SJSA1 (cell line): ENCODE results near the gene MAPK8IP1. TPM values are rescaled to one million over a fixed set of nuclear protein-coding genes. Genes with fewer than 3 reads are reported as not detected.
"Not testable (repeated sequence)": the region's sequence is repeated elsewhere in the genome, so short reads cannot be mapped to it uniquely, and the experiment has no call there.

ENCODE experiments used
- DNase-seq, 2 experiments: peaks; one replicate each; pipeline ENCODE4 v3.0.0-alpha.2; 2015 to 2020; ENCODE audit warnings: low spot score in 2 of 2, low read depth in 1 of 2
- H3K27ac ChIP-seq: fragments of 250-450 bp; sonication (Bioruptor Pico); 2 replicates; pipeline ENCODE4 v1.5.1; 2020; ENCODE audit warnings: mild to moderate bottlenecking, moderate library complexity
- H3K27me3 ChIP-seq: fragments of 250-450 bp; sonication (Bioruptor Pico); replicated peaks from 2 replicates; pipeline ENCODE4 v1.5.1; 2020; ENCODE audit warnings: mild to moderate bottlenecking, moderate library complexity
- H3K36me3 ChIP-seq: fragments of 250-450 bp; sonication (Bioruptor Pico); 2 replicates; pipeline ENCODE4 v1.5.1; 2020; ENCODE audit warnings: mild to moderate bottlenecking
- H3K4me1 ChIP-seq: fragments of 250-450 bp; sonication (Bioruptor Pico); replicated peaks from 2 replicates; pipeline ENCODE4 v1.6.1; 2021; ENCODE audit warnings: mild to moderate bottlenecking
- H3K4me3 ChIP-seq: fragments of 250-450 bp; sonication (Bioruptor Pico); 2 replicates; pipeline ENCODE4 v1.5.1; 2020; ENCODE audit warnings: mild to moderate bottlenecking
- H3K9me3 ChIP-seq: fragments of 250-450 bp; sonication (Bioruptor Pico); replicated peaks from 2 replicates; pipeline ENCODE4 v1.5.1; 2020; ENCODE audit warnings: mild to moderate bottlenecking
- total RNA-seq: library from RNA; depleted of rRNA; stranded (reverse); fragments of >200 nt; shearing (Covaris generic); gene quantifications from 2 replicates; pipeline ENCODE4 v1.2.3, GENCODE V29; 2014

Gene MAPK8IP1
- total RNA-seq, 1 experiment from 2014 or later: 4.3 TPM

DNA sequence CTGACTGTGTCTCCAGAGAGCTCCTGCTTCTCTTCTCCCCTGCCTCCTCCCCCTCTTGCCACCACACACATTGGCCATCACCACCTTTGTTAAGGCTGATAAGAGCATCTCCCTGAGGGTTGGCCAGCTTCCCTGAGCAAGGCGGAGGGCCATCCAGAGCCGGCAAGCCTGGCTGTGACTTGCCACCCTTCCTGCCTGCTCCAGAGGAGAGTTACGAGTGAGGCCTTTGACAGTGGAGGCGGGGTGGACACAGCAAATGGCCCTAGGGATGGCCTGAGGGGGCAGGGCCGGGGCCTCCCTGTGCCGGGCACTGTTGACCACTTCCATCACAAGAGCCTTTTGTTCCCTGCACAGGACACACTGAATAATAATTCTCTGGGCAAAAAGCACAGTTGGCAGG is 16.2 kb downstream of the MAPK8IP1 start:
- DNase-seq: no peak
- Histone ChIP-seq H3K36me3 (no peaks in the 10 kb centered on the region), H3K9me3 (no peaks in the 10 kb centered on the region; the same call in 1 of the 2 replicates), H3K4me3 (no peak overlapping the region), H3K4me1 (peaks cover 18% of the 10 kb centered on the region), H3K27me3 (peaks cover 46% of the 10 kb centered on the region), H3K27ac (no peak overlapping the region)

DNA sequence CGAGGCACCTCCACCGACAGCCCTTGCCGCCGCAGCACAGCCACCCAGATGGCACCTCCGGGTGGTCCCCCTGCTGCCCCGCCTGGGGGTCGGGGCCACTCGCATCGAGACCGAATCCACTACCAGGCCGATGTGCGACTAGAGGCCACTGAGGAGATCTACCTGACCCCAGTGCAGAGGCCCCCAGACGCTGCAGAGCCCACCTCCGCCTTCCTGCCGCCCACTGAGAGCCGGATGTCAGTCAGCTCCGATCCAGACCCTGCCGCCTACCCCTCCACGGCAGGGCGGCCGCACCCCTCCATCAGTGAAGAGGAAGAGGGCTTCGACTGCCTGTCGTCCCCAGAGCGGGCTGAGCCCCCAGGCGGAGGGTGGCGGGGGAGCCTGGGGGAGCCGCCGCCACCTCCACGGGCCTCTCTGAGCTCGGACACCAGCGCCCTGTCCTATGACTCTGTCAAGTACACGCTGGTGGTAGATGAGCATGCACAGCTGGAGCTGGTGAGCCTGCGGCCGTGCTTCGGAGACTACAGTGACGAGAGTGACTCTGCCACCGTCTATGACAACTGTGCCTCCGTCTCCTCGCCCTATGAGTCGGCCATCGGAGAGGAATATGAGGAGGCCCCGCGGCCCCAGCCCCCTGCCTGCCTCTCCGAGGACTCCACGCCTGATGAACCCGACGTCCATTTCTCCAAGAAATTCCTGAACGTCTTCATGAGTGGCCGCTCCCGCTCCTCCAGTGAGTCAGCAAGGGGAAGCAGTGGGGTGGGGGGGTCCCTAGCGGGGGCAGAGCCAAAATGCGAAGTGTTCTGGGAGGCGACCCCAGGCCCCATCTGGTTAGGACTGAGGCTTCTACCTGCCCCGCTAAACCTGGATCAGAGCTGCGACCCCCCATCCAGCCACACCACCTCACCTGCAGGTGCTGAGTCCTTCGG is 17.3 kb downstream of the MAPK8IP1 start:
- no peak for DNase-seq
- Histone ChIP-seq H3K4me1 (peaks cover 18% of the 10 kb centered on the region), H3K27ac (no peak overlapping the region), H3K9me3 (no peaks in the 10 kb centered on the region; the same call in 1 of the 2 replicates), H3K4me3 (no peak overlapping the region), H3K27me3 (peaks cover 36% of the 10 kb centered on the region), H3K36me3 (no peaks in the 10 kb centered on the region)

DNA sequence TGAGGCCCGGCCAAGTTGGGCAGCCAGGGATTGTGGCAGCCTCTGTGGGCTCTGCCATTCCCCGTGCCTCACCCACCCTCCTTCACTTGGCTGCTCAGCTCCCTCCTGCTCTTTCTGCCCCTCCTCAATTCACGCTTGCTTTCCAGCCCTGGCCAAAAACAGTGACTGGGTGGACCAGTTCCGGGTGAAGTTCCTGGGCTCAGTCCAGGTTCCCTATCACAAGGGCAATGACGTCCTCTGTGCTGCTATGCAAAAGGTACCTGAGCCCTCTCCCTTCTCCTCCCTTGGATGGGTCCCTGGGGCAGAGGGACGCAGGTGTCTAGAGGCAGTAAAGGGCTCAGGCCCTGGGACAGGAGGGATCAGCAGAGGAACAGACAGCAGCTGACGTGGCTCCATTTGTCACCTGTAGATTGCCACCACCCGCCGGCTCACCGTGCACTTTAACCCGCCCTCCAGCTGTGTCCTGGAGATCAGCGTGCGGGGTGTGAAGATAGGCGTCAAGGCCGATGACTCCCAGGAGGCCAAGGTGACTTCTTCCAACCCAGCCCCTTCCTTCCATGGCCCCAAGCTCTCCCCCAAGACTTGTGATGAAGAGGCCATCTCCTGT is 19.0 kb downstream of the MAPK8IP1 start:
- no peak for DNase-seq
- H3K36me3 ChIP-seq: peaks cover 5% of the 10 kb centered on the region
- H3K27me3 ChIP-seq: peaks cover 20% of the 10 kb centered on the region
- H3K27ac ChIP-seq: no peak overlapping the region
- no peak overlapping the region for H3K4me3 ChIP-seq
- H3K9me3 ChIP-seq: no peaks in the 10 kb centered on the region; the same call in 1 of the 2 replicates
- H3K4me1 ChIP-seq: peaks cover 15% of the 10 kb centered on the region

DNA sequence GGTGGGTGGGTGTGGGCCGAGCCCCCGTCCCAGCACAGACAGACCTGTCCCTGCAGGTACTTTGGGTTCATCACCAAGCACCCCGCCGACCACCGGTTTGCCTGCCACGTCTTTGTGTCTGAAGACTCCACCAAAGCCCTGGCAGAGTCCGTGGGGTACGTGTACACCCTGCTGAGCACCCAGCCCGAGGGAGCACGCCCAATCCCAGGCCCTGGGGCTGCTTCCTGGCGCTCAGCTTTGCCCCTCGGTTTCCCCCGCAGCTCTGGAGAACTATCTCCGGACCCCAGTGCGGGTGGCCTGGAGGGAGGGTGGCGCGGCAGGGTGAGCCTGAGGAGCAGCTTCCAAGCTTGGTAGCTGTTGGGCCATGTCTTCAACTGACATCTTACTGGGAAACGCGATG is 19.6 kb downstream of the MAPK8IP1 start:
- peaks cover 8% of the 10 kb centered on the region for H3K4me1 ChIP-seq
- H3K27me3 ChIP-seq: peaks cover 15% of the 10 kb centered on the region
- H3K4me3 ChIP-seq: no peak overlapping the region
- no peaks in the 10 kb centered on the region; the same call in 1 of the 2 replicates for H3K9me3 ChIP-seq
- DNase-seq: no peak
- H3K27ac ChIP-seq: no peak overlapping the region
- peaks cover 12% of the 10 kb centered on the region for H3K36me3 ChIP-seq

DNA sequence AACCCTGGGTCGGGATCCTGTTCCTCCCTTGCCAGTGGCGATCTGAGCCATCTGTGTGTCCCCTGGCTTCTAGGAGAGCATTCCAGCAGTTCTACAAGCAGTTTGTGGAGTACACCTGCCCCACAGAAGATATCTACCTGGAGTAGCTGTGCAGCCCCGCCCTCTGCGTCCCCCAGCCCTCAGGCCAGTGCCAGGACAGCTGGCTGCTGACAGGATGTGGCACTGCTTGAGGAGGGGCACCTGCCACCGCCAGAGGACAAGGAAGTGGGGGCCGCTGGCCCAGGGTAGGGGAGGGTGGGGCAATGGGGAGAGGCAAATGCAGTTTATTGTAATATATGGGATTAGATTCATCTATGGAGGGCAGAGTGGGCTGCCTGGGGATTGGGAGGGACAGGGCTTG is 20.1 kb downstream of the MAPK8IP1 start:
- not testable (repeated sequence) for H3K4me3 ChIP-seq, H3K9me3 ChIP-seq, DNase-seq, H3K27ac ChIP-seq, H3K4me1 ChIP-seq
- peaks cover 17% of the 10 kb centered on the region for H3K36me3 ChIP-seq
- H3K27me3 ChIP-seq: peaks cover 10% of the 10 kb centered on the region

DNA sequence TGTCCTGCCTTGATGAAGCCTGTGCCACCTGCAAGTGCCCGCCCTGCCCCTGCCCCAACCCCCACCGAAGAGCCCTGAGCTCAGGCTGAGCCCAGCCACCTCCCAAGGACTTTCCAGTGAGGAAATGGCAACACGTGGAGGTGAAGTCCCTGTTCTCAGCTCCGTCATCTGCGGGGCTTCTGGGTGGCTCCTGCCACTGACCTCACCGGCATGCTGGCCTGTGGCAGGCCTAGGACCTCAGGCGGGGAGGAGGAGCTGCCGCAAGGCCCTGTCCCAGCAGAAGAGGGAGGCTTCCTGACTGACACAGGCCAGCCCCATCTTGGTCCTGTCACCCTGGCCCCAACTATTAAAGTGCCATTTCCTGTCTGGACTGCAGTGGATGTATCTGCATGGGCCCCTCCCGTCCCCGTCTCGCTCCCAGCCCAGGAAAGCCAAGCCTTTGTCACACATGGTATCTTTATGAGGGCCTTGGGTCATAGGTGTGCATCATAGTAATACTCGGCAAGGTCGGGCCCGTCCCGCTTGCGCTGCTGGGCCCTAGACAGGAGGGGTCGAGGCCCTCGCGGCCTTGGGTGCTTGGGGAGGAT is 20.7 kb downstream of the MAPK8IP1 start:
- H3K27me3 ChIP-seq: peaks cover 4% of the 10 kb centered on the region; the same call in 1 of the 2 replicates
- H3K27ac ChIP-seq: no peak overlapping the region
- no peaks in the 10 kb centered on the region for H3K9me3 ChIP-seq
- H3K36me3 ChIP-seq: peaks cover 23% of the 10 kb centered on the region
- H3K4me1 ChIP-seq: no peaks in the 10 kb centered on the region
- no peak for DNase-seq
- no peak overlapping the region for H3K4me3 ChIP-seq

DNA sequence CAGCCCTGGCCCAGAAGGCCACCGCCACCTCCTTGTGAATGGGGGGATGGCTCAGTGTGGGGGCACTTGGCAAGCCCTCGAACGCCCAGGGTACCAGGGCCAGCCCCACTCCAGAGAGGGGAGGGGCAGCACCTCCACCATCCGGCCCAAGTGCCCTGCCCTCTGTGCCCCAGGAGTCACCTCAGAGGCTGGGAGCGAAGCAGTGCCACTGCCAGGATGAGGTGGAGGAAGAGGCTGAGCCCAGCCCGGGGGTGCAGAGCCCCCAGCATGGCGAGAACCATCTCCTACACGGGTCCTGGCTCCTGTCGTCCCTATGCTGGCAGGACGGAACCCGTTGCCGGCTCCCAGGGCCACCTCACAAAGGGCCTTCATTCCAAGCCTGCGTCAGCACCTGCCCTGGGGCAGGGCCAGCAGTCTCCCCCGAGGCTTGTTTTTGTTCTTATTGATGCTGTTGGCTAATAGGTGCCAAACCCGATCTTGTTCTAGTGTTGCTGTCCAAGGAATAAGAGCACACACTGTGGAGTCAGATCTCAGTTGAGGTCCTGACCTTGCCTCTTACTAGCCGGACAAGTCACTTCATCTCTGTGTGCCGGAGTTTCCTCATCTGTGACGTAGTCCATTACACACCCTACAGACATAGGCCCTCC is 21.6 kb downstream of the MAPK8IP1 start, which contains the start of gene FREY1:
TSS of gene FREY1 (minus strand) at position 307 of the 647 bp plus-strand sequence. CDS start at position 281, 26 bp downstream.
- no peaks in the 10 kb centered on the region for H3K27me3 ChIP-seq
- H3K4me1 ChIP-seq: no peaks in the 10 kb centered on the region
- H3K36me3 ChIP-seq: peaks cover 32% of the 10 kb centered on the region
- no peaks in the 10 kb centered on the region for H3K9me3 ChIP-seq
- no peak for DNase-seq
- no peak within 1 kb of the TSS for H3K4me3 ChIP-seq
- no peak within 1 kb of the TSS for H3K27ac ChIP-seq

DNA sequence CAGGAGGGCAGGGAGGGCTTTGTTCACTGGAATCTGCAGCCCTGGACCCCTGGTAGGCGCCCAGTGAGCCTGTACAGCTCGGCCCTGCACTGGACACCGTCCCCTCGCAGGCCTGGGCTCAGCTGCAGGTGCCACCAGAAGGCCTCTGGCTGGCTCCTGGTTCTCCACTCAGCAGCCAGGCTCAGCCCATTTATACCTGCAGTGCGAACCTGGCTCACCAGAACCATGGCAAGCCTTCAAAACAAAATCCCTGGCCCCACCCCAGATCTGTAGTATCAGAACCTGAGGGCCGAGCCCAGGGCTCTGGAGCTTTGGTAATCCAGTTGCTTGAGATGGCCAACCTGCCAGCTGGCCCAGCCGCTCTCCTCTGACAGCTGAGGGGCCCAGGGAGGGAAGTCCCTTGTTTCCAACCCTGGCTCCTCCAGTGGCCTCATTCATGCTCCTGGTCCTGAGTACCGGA is 22.5 kb downstream of the MAPK8IP1 start:
- Histone ChIP-seq H3K27ac (no peak overlapping the region), H3K9me3 (no peaks in the 10 kb centered on the region), H3K36me3 (peaks cover 39% of the 10 kb centered on the region), H3K4me3 (no peak overlapping the region), H3K4me1 (no peaks in the 10 kb centered on the region), H3K27me3 (no peaks in the 10 kb centered on the region)
- no peak for DNase-seq

DNA sequence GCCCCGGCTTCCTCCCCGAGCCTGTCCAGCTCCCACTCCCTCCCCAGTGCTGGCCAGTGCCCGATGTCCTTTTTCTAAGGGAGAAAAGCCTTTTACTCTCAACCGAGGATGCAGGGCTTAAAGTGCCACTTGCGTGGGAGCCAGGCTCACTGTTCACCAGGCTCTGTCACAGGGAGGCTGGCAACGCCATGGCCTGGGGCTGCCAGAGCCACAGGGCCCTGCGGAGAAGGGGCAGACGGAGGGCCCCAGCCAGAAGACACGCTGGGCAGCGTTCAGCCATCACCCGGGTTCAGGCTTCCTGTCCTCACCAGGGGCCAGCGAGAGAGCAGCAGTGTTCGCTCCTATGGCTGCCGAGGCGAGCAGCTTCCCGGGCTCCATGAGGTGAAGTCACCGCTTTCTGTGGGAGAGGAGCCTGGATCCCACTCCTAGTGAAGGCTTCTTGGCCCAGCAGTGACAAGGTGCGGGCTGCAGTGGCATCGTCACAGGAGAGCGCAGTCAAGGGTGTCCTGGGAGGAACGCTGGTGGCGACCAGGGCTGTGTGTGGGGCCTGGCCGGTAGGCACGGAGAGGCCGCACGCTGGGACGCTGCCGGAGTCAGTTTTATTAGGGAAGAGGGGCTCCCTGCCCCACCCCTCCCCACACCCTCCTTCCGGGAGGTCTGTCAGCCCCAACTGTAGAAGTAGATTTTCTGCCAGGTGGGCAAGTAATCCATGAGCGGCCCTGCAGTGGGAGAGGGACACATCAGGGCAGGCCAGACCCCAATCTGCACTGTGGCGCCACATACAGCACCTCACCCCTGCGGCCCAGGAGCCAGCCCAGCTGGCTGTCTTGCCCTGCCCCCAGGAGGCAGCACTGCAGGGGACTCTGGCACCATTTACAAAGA is 24.4 kb downstream of the MAPK8IP1 start:
- H3K27ac ChIP-seq: no peak overlapping the region
- no peak overlapping the region for H3K4me3 ChIP-seq
- H3K4me1 ChIP-seq: no peaks in the 10 kb centered on the region
- H3K27me3 ChIP-seq: no peaks in the 10 kb centered on the region
- no peaks in the 10 kb centered on the region for H3K9me3 ChIP-seq
- H3K36me3 ChIP-seq: peaks cover 58% of the 10 kb centered on the region
- no peak for DNase-seq

DNA sequence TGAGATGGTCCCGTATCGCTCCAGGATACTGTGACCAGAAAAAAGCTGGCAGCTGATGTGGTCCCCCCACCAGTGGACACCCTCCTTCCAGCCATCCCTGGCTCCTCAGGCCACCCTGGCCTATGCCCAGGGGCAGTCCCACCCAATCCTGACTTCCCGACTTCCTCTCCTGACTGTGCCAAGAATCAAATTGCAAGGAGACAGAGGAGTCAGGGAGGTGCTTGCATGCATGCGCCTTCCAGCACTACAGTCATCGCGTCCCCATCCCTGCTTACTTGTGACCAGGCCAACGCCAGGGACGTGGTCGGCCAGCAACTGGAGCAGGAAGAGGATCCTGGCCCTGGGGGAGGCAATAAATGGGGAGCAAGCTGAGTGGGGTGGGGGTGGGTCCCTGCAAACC is 25.2 kb downstream of the MAPK8IP1 start:
- no peaks in the 10 kb centered on the region for H3K27me3 ChIP-seq
- no peaks in the 10 kb centered on the region for H3K9me3 ChIP-seq
- H3K27ac ChIP-seq: no peak overlapping the region
- H3K36me3 ChIP-seq: peaks cover 66% of the 10 kb centered on the region
- H3K4me1 ChIP-seq: no peaks in the 10 kb centered on the region
- DNase-seq: no peak
- H3K4me3 ChIP-seq: no peak overlapping the region

DNA sequence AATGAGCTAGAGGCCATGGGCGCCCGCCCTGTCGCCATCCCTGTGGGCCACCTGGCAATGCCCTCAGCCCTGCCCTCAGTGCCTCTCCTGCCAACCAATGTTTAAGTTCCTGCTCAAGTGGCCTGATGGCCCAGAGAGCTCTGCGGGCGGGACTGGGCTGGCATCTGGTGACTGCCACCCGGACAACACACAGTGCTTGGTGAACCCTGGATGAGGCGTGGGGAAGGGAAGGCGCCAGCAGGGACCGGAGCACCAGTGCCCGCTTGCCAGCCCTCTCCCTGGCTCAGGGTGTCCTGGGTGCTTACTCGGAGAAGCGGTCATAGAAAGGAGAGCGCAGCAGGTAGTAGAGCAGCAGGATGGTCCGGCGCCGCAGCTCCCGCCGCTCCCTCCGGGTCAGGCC is 28.1 kb downstream of the MAPK8IP1 start:
- no peak overlapping the region for H3K27ac ChIP-seq
- peaks cover 13% of the 10 kb centered on the region for H3K4me1 ChIP-seq
- H3K27me3 ChIP-seq: no peaks in the 10 kb centered on the region
- no peaks in the 10 kb centered on the region for H3K9me3 ChIP-seq
- DNase-seq: no peak
- H3K36me3 ChIP-seq: peaks cover 81% of the 10 kb centered on the region
- H3K4me3 ChIP-seq: no peak overlapping the region

DNA sequence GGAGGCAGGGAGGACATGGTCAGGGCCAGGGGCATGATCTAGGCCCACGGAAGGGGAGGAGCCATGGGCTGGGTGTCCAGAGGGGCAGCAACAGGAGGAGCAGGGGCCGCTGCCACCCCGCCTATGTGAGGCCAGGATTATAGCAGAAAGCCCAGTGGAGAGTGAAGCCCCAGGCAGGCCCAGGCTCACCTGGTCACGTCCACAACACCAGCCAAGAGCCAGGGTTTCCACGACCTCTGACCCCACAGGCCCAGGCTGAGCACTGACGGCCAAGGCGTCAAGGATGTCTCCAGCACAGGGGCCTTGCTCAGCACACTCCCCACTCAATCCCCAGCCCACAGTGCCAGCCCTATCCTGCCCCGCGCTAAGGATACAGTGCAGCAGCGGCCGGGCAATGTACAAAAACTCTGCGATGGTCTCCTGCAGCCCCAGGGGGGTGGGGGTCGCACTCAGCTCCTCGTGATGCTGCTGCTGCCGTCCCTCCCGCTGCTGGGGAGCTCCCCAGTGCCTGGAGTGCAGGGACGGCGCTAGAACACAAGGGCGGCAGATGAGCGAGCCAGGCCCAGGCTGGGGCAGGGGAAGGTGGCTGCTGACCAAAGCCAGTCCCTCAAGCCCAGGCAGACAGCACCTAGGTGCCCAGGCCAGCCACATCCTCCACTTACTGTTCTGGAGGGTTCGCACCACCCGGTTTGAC is 28.6 kb downstream of the MAPK8IP1 start:
- Histone ChIP-seq H3K27me3 (no peaks in the 10 kb centered on the region), H3K4me1 (peaks cover 13% of the 10 kb centered on the region), H3K27ac (no peak overlapping the region), H3K9me3 (no peaks in the 10 kb centered on the region), H3K36me3 (peaks cover 79% of the 10 kb centered on the region), H3K4me3 (no peak overlapping the region)
- DNase-seq: no peak
